ENCODE results near the gene SPIN1.
"Not testable (repeated sequence)": the region's sequence is repeated elsewhere in the genome, so short reads cannot be mapped to it uniquely, and the experiment has no call there.

Gene SPIN1

GRCh38 chr9:88388203-88388885, at the start of gene SPIN1:
Gene SPIN1, plus strand, starts transcription at chr9:88388444. Its CDS starts 38,096 bp downstream, at chr9:88426540.
- DNase-seq, result peak; percentile 78 to 82

GRCh38 chr9:88339317-88339716, 48.9 kb upstream of the SPIN1 start:
- DNase-seq, result no peak

GRCh38 chr9:88342246-88342645, 46.0 kb upstream of the SPIN1 start:
- DNase-seq, result no peak

GRCh38 chr9:88344013-88344412, 44.2 kb upstream of the SPIN1 start:
- no peak for DNase-seq

- not testable (repeated sequence) for DNase-seq
Measured at GRCh38 chr9:88350354-88350753, 37.9 kb upstream of the SPIN1 start.

- no peak for DNase-seq
Measured at GRCh38 chr9:88355166-88355565, 33.1 kb upstream of the SPIN1 start.

- DNase-seq, result not testable (repeated sequence)
Measured at GRCh38 chr9:88357250-88357649, 31.0 kb upstream of the SPIN1 start.

GRCh38 chr9:88358723-88359122, 29.5 kb upstream of the SPIN1 start:
- DNase-seq, result no peak

GRCh38 chr9:88359974-88360373, 28.3 kb upstream of the SPIN1 start:
- DNase-seq, result no peak

- no peak for DNase-seq
Measured at GRCh38 chr9:88362681-88363080, 25.6 kb upstream of the SPIN1 start.

- no peak for DNase-seq
Measured at GRCh38 chr9:88363661-88364060, 24.6 kb upstream of the SPIN1 start.

- no peak for DNase-seq
Measured at GRCh38 chr9:88364706-88365105, 23.5 kb upstream of the SPIN1 start.

GRCh38 chr9:88370346-88370745, 17.9 kb upstream of the SPIN1 start:
- DNase-seq, result no peak

GRCh38 chr9:88372103-88372654, 16.1 kb upstream of the SPIN1 start:
- DNase-seq, result no peak

- no peak for DNase-seq
Measured at GRCh38 chr9:88373045-88373444, 15.2 kb upstream of the SPIN1 start.

- DNase-seq, result no peak
Measured at GRCh38 chr9:88378317-88378716, 9.9 kb upstream of the SPIN1 start.

GRCh38 chr9:88379352-88379751, 8.9 kb upstream of the SPIN1 start:
- DNase-seq, result no peak

- no peak for DNase-seq
Measured at GRCh38 chr9:88380118-88380517, 8.1 kb upstream of the SPIN1 start.

- not testable (repeated sequence) for DNase-seq
Measured at GRCh38 chr9:88381322-88381721, 6.9 kb upstream of the SPIN1 start.

GRCh38 chr9:88383176-88383575, 5.1 kb upstream of the SPIN1 start:
- DNase-seq, result no peak

- DNase-seq, result not testable (repeated sequence)
Measured at GRCh38 chr9:88386137-88386536, 2.1 kb upstream of the SPIN1 start.

GRCh38 chr9:88387036-88387551, 1.1 kb upstream of the SPIN1 start:
- no peak for DNase-seq

- DNase-seq, result peak; percentile 12 to 20
Measured at GRCh38 chr9:88387552-88388202, 567 bp upstream of the SPIN1 start.

All from activated CD4-positive, alpha-beta T cell treated with anti-CD3 and anti-CD28 coated beads, Interleukin-2, amount 50 U/mL, for 4 hours (primary cell).